Measurements from ENCODE around the gene DRC7. TPM values are rescaled to one million over a fixed set of nuclear protein-coding genes. Genes with fewer than 3 reads are reported as not detected.
"Not testable (repeated sequence)": the region's sequence is repeated elsewhere in the genome, so short reads cannot be mapped to it uniquely, and the experiment has no call there.

DRC7 gene
- total and polyA plus RNA-seq, 2 donors = 0.32 to 0.33 TPM

- no peak for DNase-seq (ENCODE audit: low read depth in 6 of 9, low spot score in 9 of 9)
- Histone ChIP-seq H3K4me3 (ENCODE audit: low read length in 2 of 2) (no peak overlapping the region), H3K27me3 (ENCODE audit: control insufficient read depth in 2 of 2, insufficient read depth in 1 of 2, low read length in 1 of 2) (no peaks in the 10 kb centered on the region), H3K9me3 (ENCODE audit: control insufficient read depth in 2 of 2, insufficient read depth in 1 of 2, low read length in 1 of 2) (no peaks in the 10 kb centered on the region), H3K4me1 (ENCODE audit: control insufficient read depth in 2 of 2, insufficient read depth in 2 of 2, low read length in 2 of 2) (no peaks in the 10 kb centered on the region), H3K36me3 (ENCODE audit: control insufficient read depth in 2 of 2, insufficient read depth in 2 of 2, low read length in 1 of 2) (no peaks in the 10 kb centered on the region), H3K27ac (ENCODE audit: low read depth in 1 of 2, low read length in 1 of 2) (no peak overlapping the region)
- WGBS = 99% methylated on average over 4 of the region's 4 CpGs
Observed at GRCh38 chr16:57704905-57705852, 10.6 kb downstream of the DRC7 start.

GRCh38 chr16:57706717-57707116 is 12.1 kb downstream of the DRC7 start:
- Histone ChIP-seq H3K9me3 (ENCODE audit: control insufficient read depth in 2 of 2, insufficient read depth in 1 of 2, low read length in 1 of 2) (no peaks in the 10 kb centered on the region), H3K27ac (ENCODE audit: low read depth in 1 of 2, low read length in 1 of 2) (no peak overlapping the region), H3K27me3 (ENCODE audit: control insufficient read depth in 2 of 2, insufficient read depth in 1 of 2, low read length in 1 of 2) (no peaks in the 10 kb centered on the region), H3K4me3 (ENCODE audit: low read length in 2 of 2) (no peak overlapping the region), H3K4me1 (ENCODE audit: control insufficient read depth in 2 of 2, insufficient read depth in 2 of 2, low read length in 2 of 2) (no peaks in the 10 kb centered on the region), H3K36me3 (ENCODE audit: control insufficient read depth in 2 of 2, insufficient read depth in 2 of 2, low read length in 1 of 2) (no peaks in the 10 kb centered on the region)
- DNase-seq (ENCODE audit: low read depth in 6 of 9, low spot score in 9 of 9) = no peak
- WGBS = 100% methylated on average over 1 of the region's 1 CpG

- no peaks in the 10 kb centered on the region for H3K36me3 ChIP-seq (ENCODE audit: control insufficient read depth in 2 of 2, insufficient read depth in 2 of 2, low read length in 1 of 2)
- 91% methylated on average over 11 of the region's 11 CpGs for WGBS
- H3K27ac ChIP-seq (ENCODE audit: low read depth in 1 of 2, low read length in 1 of 2) = no peak overlapping the region
- no peak overlapping the region for H3K4me3 ChIP-seq (ENCODE audit: low read length in 2 of 2)
- no peaks in the 10 kb centered on the region for H3K27me3 ChIP-seq (ENCODE audit: control insufficient read depth in 2 of 2, insufficient read depth in 1 of 2, low read length in 1 of 2)
- no peak for DNase-seq (ENCODE audit: low read depth in 6 of 9, low spot score in 9 of 9)
- no peaks in the 10 kb centered on the region for H3K9me3 ChIP-seq (ENCODE audit: control insufficient read depth in 2 of 2, insufficient read depth in 1 of 2, low read length in 1 of 2)
- H3K4me1 ChIP-seq (ENCODE audit: control insufficient read depth in 2 of 2, insufficient read depth in 2 of 2, low read length in 2 of 2) = no peaks in the 10 kb centered on the region
Observed at GRCh38 chr16:57707331-57707730, 12.7 kb downstream of the DRC7 start.

GRCh38 chr16:57708168-57708567 is 13.6 kb downstream of the DRC7 start:
- Histone ChIP-seq H3K27me3 (ENCODE audit: control insufficient read depth in 2 of 2, insufficient read depth in 1 of 2, low read length in 1 of 2) (no peaks in the 10 kb centered on the region), H3K36me3 (ENCODE audit: control insufficient read depth in 2 of 2, insufficient read depth in 2 of 2, low read length in 1 of 2) (no peaks in the 10 kb centered on the region), H3K4me1 (ENCODE audit: control insufficient read depth in 2 of 2, insufficient read depth in 2 of 2, low read length in 2 of 2) (no peaks in the 10 kb centered on the region), H3K4me3 (ENCODE audit: low read length in 2 of 2) (no peak overlapping the region), H3K27ac (ENCODE audit: low read depth in 1 of 2, low read length in 1 of 2) (no peak overlapping the region), H3K9me3 (ENCODE audit: control insufficient read depth in 2 of 2, insufficient read depth in 1 of 2, low read length in 1 of 2) (no peaks in the 10 kb centered on the region)
- WGBS = 98% methylated on average over 3 of the region's 3 CpGs
- DNase-seq (ENCODE audit: low read depth in 6 of 9, low spot score in 9 of 9) = no peak

- no peaks in the 10 kb centered on the region for H3K27me3 ChIP-seq (ENCODE audit: control insufficient read depth in 2 of 2, insufficient read depth in 1 of 2, low read length in 1 of 2)
- no peaks in the 10 kb centered on the region for H3K9me3 ChIP-seq (ENCODE audit: control insufficient read depth in 2 of 2, insufficient read depth in 1 of 2, low read length in 1 of 2)
- no peak for DNase-seq (ENCODE audit: low read depth in 6 of 9, low spot score in 9 of 9)
- no peak overlapping the region for H3K4me3 ChIP-seq (ENCODE audit: low read length in 2 of 2)
- H3K27ac ChIP-seq (ENCODE audit: low read depth in 1 of 2, low read length in 1 of 2) = no peak overlapping the region
- WGBS = 97% methylated on average over 3 of the region's 3 CpGs
- H3K4me1 ChIP-seq (ENCODE audit: control insufficient read depth in 2 of 2, insufficient read depth in 2 of 2, low read length in 2 of 2) = no peaks in the 10 kb centered on the region
- H3K36me3 ChIP-seq (ENCODE audit: control insufficient read depth in 2 of 2, insufficient read depth in 2 of 2, low read length in 1 of 2) = no peaks in the 10 kb centered on the region
Observed at GRCh38 chr16:57709663-57710062, 15.1 kb downstream of the DRC7 start.

GRCh38 chr16:57711346-57711745 is 16.7 kb downstream of the DRC7 start:
- Histone ChIP-seq H3K36me3 (ENCODE audit: control insufficient read depth in 2 of 2, insufficient read depth in 2 of 2, low read length in 1 of 2) (no peaks in the 10 kb centered on the region), H3K4me1 (ENCODE audit: control insufficient read depth in 2 of 2, insufficient read depth in 2 of 2, low read length in 2 of 2) (no peaks in the 10 kb centered on the region), H3K27me3 (ENCODE audit: control insufficient read depth in 2 of 2, insufficient read depth in 1 of 2, low read length in 1 of 2) (no peaks in the 10 kb centered on the region), H3K4me3 (ENCODE audit: low read length in 2 of 2) (no peak overlapping the region), H3K27ac (ENCODE audit: low read depth in 1 of 2, low read length in 1 of 2) (no peak overlapping the region), H3K9me3 (ENCODE audit: control insufficient read depth in 2 of 2, insufficient read depth in 1 of 2, low read length in 1 of 2) (no peaks in the 10 kb centered on the region)
- WGBS = 95% methylated on average over 5 of the region's 5 CpGs
- no peak for DNase-seq (ENCODE audit: low read depth in 6 of 9, low spot score in 9 of 9)

- no peak for DNase-seq (ENCODE audit: low read depth in 6 of 9, low spot score in 9 of 9)
- Histone ChIP-seq H3K27ac (ENCODE audit: low read depth in 1 of 2, low read length in 1 of 2) (no peak overlapping the region), H3K27me3 (ENCODE audit: control insufficient read depth in 2 of 2, insufficient read depth in 1 of 2, low read length in 1 of 2) (no peaks in the 10 kb centered on the region), H3K4me3 (ENCODE audit: low read length in 2 of 2) (no peak overlapping the region), H3K4me1 (ENCODE audit: control insufficient read depth in 2 of 2, insufficient read depth in 2 of 2, low read length in 2 of 2) (no peaks in the 10 kb centered on the region), H3K9me3 (ENCODE audit: control insufficient read depth in 2 of 2, insufficient read depth in 1 of 2, low read length in 1 of 2) (no peaks in the 10 kb centered on the region), H3K36me3 (ENCODE audit: control insufficient read depth in 2 of 2, insufficient read depth in 2 of 2, low read length in 1 of 2) (no peaks in the 10 kb centered on the region)
- 98% methylated on average over 3 of the region's 3 CpGs for WGBS
Observed at GRCh38 chr16:57711993-57712392, 17.4 kb downstream of the DRC7 start.

- not testable (repeated sequence) for DNase-seq (ENCODE audit: low read depth in 6 of 9, low spot score in 9 of 9); H3K9me3 ChIP-seq (ENCODE audit: control insufficient read depth in 2 of 2, insufficient read depth in 1 of 2, low read length in 1 of 2); H3K4me3 ChIP-seq (ENCODE audit: low read length in 2 of 2); H3K4me1 ChIP-seq (ENCODE audit: control insufficient read depth in 2 of 2, insufficient read depth in 2 of 2, low read length in 2 of 2); H3K36me3 ChIP-seq (ENCODE audit: control insufficient read depth in 2 of 2, insufficient read depth in 2 of 2, low read length in 1 of 2); H3K27ac ChIP-seq (ENCODE audit: low read depth in 1 of 2, low read length in 1 of 2); H3K27me3 ChIP-seq (ENCODE audit: control insufficient read depth in 2 of 2, insufficient read depth in 1 of 2, low read length in 1 of 2)
- 97% methylated on average over 6 of the region's 6 CpGs for WGBS
Observed at GRCh38 chr16:57712569-57712968, 18.0 kb downstream of the DRC7 start.

- no peak for DNase-seq (ENCODE audit: low read depth in 6 of 9, low spot score in 9 of 9)
- H3K9me3 ChIP-seq (ENCODE audit: control insufficient read depth in 2 of 2, insufficient read depth in 1 of 2, low read length in 1 of 2) = no peaks in the 10 kb centered on the region
- no peaks in the 10 kb centered on the region for H3K27me3 ChIP-seq (ENCODE audit: control insufficient read depth in 2 of 2, insufficient read depth in 1 of 2, low read length in 1 of 2)
- H3K36me3 ChIP-seq (ENCODE audit: control insufficient read depth in 2 of 2, insufficient read depth in 2 of 2, low read length in 1 of 2) = no peaks in the 10 kb centered on the region
- 97% methylated on average over 8 of the region's 8 CpGs for WGBS
- H3K4me1 ChIP-seq (ENCODE audit: control insufficient read depth in 2 of 2, insufficient read depth in 2 of 2, low read length in 2 of 2) = no peaks in the 10 kb centered on the region
- H3K4me3 ChIP-seq (ENCODE audit: low read length in 2 of 2) = no peak overlapping the region
- no peak overlapping the region for H3K27ac ChIP-seq (ENCODE audit: low read depth in 1 of 2, low read length in 1 of 2)
Observed at GRCh38 chr16:57713596-57713995, 19.0 kb downstream of the DRC7 start.
